Heart right ventricle (tissue), 16 donors: ENCODE data around the gene COL23A1. TPM values are rescaled to one million over a fixed set of nuclear protein-coding genes. Genes with fewer than 3 reads are reported as not detected.

Experiments used
- ATAC-seq, 8 donors: fragments of 200-7000 bp; cut with Tn5 transposase; one replicate each; pipeline ENCODE4 v1.9.1; 2020; ENCODE audit warnings: mild to moderate bottlenecking in 8 of 8, moderate library complexity in 8 of 8, moderate number of reproducible peaks in 1 of 8
- DNase-seq, 2 donors: peaks; one replicate each; pipeline ENCODE4 v3.0.0-alpha.2; 2020
- H3K27ac ChIP-seq, 10 donors: fragments of 200-600 bp; sonication (generic) in 2 of 10; one replicate each; pipeline versions ENCODE4 v1.5.0 to v1.8.0; 2020 to 2022; ENCODE audit warnings: mild to moderate bottlenecking in 3 of 10
- H3K27me3 ChIP-seq, 7 donors: fragments of 200-600 bp; one replicate each; pipeline ENCODE4 v1.8.0; 2021 to 2022; ENCODE audit warnings: mild to moderate bottlenecking in 2 of 7
- H3K36me3 ChIP-seq, 9 donors: fragments of 200-600 bp; sonication (generic) in 1 of 9; one replicate each; pipeline versions ENCODE4 v1.5.0 to v1.8.0; 2020 to 2022; ENCODE audit warnings: mild to moderate bottlenecking in 2 of 9
- H3K4me1 ChIP-seq, 9 donors: fragments of 200-600 bp; sonication (generic) in 1 of 9; one replicate each; pipeline versions ENCODE4 v1.5.0 to v1.8.0; 2020 to 2022; ENCODE audit warnings: mild to moderate bottlenecking in 4 of 9
- H3K4me3 ChIP-seq, 10 donors: fragments of 200-600 bp; sonication (generic) in 2 of 10; one replicate each; pipeline versions ENCODE4 v1.5.0 to v1.8.0; 2020 to 2022; ENCODE audit warnings: mild to moderate bottlenecking in 7 of 10, moderate library complexity in 2 of 10
- H3K9me3 ChIP-seq, 11 donors: fragments of 200-600 bp in 10 of 11; sonication (generic) in 2 of 11; one replicate each; pipeline versions ENCODE4 v1.5.0 to v1.8.0; 2013 to 2022; ENCODE audit warnings: mild to moderate bottlenecking in 2 of 11, control low read depth in 1 of 11, moderate library complexity in 1 of 11
- CTCF ChIP-seq, 9 donors: fragments of 200-600 bp; sonication (generic) in 2 of 9; IDR thresholded peaks; one replicate each; pipeline versions ENCODE4 v1.5.0 to v1.8.0; 2021 to 2022; ENCODE audit warnings: antibody characterized with exemption in 9 of 9, mild to moderate bottlenecking in 5 of 9, moderate library complexity in 1 of 9
- WGBS, 2 donors: extraction: QIAGEN DNeasy Blood & Tissue Kit; methylation state at CpG; one replicate each; pipeline ENCODE4 v1.1.7; 2013; ENCODE audit warnings: inconsistent platforms in 1 of 2; 5-methylcytosine and 5-hydroxymethylcytosine counted together
- intact Hi-C, 10 donors: fragments of 100-400 bp; cut with DNase I; formaldehyde crosslinking; loops; one replicate each; pipeline versions ENCODE4 v1.11.1 to v1.14.2; 2022
- polyA plus RNA-seq, 2 donors: library from polyadenylated mRNA; stranded (reverse); fragments of 200-250 nt; gene quantifications; one replicate each; pipeline ENCODE4 v1.2.3, GENCODE V29; 2013
- total RNA-seq, 10 donors: library from RNA; stranded (reverse); fragmentation: NEBNext Ultra II Directional in 3 of 10; extraction: Animal tissue kit (Norgen Biotek cat#: 25700) in 3 of 10; gene quantifications; one replicate each; pipeline versions ENCODE4 v1.2.1 to v1.2.4, GENCODE V29; 2021 to 2023
- donor health status: Arrhythmogenic right ventricular cardiomyopathy.
- donor health status: ischemic (EF 13 %, LVEDD 7.1; RV severe dilation, severe dysfunction).
- donor health status: healthy with polysubstance abuse.
- donor health status: DM: no; HTN: yes; CAD: no.
- donor health status: DM: no; HTN: no; CAD: no.
- donor health status: ischemic (EF 25% LVEDD 6.9; RV normal size, moderate dysfunction).
- donor health status: ischemic (EF 25% LVEDD 5.7; RV mildly dilated, moderate dysfunction).
- donor health status: healthy.
- donor health status: DM: yes; HTN: yes; CAD: no.
- donor health status: Ischemic cardiomyopathy.
- donor health status: ischemic (EF 35%, LVEDD 5.7; RV mildly dilated, moderate dysfunction).
- donor health status: nonischemic (EF 11% LVEDD 7.7; RV severe dilation, severe dysfunction).
- donor health status: DM: yes; HTN: yes; CAD: no.
- donor health status: PGD.
- donor health status: ischemic (EF 29% LVEDD 5.4; RV normal size, mild dysfunction).
- donor health status: nonischemic (EF 23%, LVEDD 6.1; RV moderate dilation, normal function).

COL23A1 gene
- total and polyA plus RNA-seq, 12 donors: 8.9 to 29.0 (median 16.2) TPM

GRCh38 chr5:178582291-178582690 is 7.9 kb downstream of the COL23A1 start:
- DNase-seq: no peak

GRCh38 chr5:178581621-178582020 is 8.6 kb downstream of the COL23A1 start:
- ATAC-seq (no peak), DNase-seq (no peak)
- no peak for TF ChIP-seq CTCF (IDR thresholded peaks at IDR 0.05)
- intact Hi-C loops: loop anchor here in 1 of 10 donors (10.0 kb wide), 1 partner anchor 297 kb away; no protein-coding TSS in a partner anchor
- Histone ChIP-seq H3K27ac (no peak overlapping the region), H3K9me3 (no peaks in the 10 kb centered on the region), H3K4me1 (peaks cover 0 to 5% (median 0%) of the 10 kb centered on the region in 9 donors), H3K4me3 (no peak overlapping the region), H3K27me3 (peaks cover 8 to 24% (median 15%) of the 10 kb centered on the region in 7 donors), H3K36me3 (no peaks in the 10 kb centered on the region)
- 78 to 84% methylated on average over 3 of the region's 3 CpGs for WGBS, 2 donors

More at GRCh38 chr5:178582291-178582690, 7.9 kb downstream of the COL23A1 start:
- H3K9me3 ChIP-seq: no peaks in the 10 kb centered on the region
- H3K27me3 ChIP-seq: peaks cover 4 to 19% (median 9%) of the 10 kb centered on the region in 7 donors
- H3K4me3 ChIP-seq: no peak overlapping the region
- H3K4me1 ChIP-seq: peaks cover 0 to under 1% (median 0%) of the 10 kb centered on the region in 9 donors
- no peak for ATAC-seq
- WGBS, 2 donors: 88 to 91% methylated on average over 13 of the region's 13 CpGs
- no peak for TF ChIP-seq CTCF (IDR thresholded peaks at IDR 0.05)
- intact Hi-C loops: loop anchor here in 1 of 10 donors (10.0 kb wide), 1 partner anchor 297 kb away; no protein-coding TSS in a partner anchor
- H3K27ac ChIP-seq: no peak overlapping the region
- H3K36me3 ChIP-seq: no peaks in the 10 kb centered on the region

- H3K36me3 ChIP-seq: no peaks in the 10 kb centered on the region
- H3K4me1 ChIP-seq: peaks cover 0 to 5% (median 0%) of the 10 kb centered on the region in 9 donors
- no peak overlapping the region for H3K27ac ChIP-seq
- ATAC-seq (no peak), DNase-seq (no peak)
- no peak for TF ChIP-seq CTCF (IDR thresholded peaks at IDR 0.05)
- peaks cover 8 to 36% (median 25%) of the 10 kb centered on the region in 7 donors for H3K27me3 ChIP-seq
- intact Hi-C loops: loop anchor here in 1 of 10 donors (10.0 kb wide), 1 partner anchor 296 kb away; no protein-coding TSS in a partner anchor
- H3K4me3 ChIP-seq: no peak overlapping the region
- 84 to 86% methylated on average over 15 of the region's 15 CpGs for WGBS, 2 donors
- no peaks in the 10 kb centered on the region for H3K9me3 ChIP-seq
Observed at GRCh38 chr5:178580271-178580955, 9.8 kb downstream of the COL23A1 start.

- Histone ChIP-seq H3K4me1 (peaks cover 0 to 5% (median 0%) of the 10 kb centered on the region in 9 donors), H3K36me3 (no peaks in the 10 kb centered on the region), H3K9me3 (peaks cover 0 to 1% (median 0%) of the 10 kb centered on the region in 11 donors), H3K27ac (no peak overlapping the region), H3K4me3 (no peak overlapping the region), H3K27me3 (peaks cover 8 to 41% (median 29%) of the 10 kb centered on the region in 7 donors)
- no peak for TF ChIP-seq CTCF (IDR thresholded peaks at IDR 0.05)
- WGBS, 2 donors: 86 to 92% methylated on average over 7 of the region's 7 CpGs
- intact Hi-C loops: no loop called here
- DNase-seq (no peak), ATAC-seq (peak in 1 of 8 donors; percentile 7)
Observed at GRCh38 chr5:178577944-178578343, 12.2 kb downstream of the COL23A1 start.
